NCI-H510A treated with DMSO at 0.1 percent for 48 hours (cell line): ENCODE results near the gene RNF25.

Source experiments
- DNase-seq: peaks from one replicate; lab custom pipeline; 2025; lab: John Stamatoyannopoulos, UW

The RNF25 gene

GRCh38 chr2:218671654-218672566 lies at the start of gene RNF25, which contains the start of gene STK36:
TSS of gene RNF25 (minus strand) at chr2:218672002. CDS start at chr2:218671970, 32 bp downstream.
TSS of gene STK36 (plus strand) at chr2:218672086. CDS start at chr2:218672830, 744 bp downstream.
- peak; percentile 90 for DNase-seq

DNA sequence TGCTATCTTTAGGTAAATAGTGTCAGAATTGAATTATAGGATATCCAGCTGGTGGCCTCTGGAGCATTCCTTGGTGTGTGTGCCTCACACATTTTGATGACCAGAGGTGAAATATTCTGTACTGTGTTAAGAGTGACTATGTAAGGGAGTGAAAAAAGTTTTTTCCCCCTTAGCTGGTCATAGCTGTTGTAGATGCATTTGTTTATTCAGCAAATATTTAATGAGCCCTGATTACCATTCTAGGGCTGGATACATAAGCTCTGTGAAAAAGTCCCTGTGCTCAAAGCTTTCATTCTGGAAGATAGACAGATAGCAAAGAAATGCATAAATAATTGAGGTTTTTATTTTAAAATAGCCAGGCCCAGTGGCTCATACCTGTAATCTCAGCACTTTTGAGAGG lies 49.7 kb upstream of the RNF25 start:
- no peak for DNase-seq

GRCh38 chr2:218720048-218721041 lies 48.5 kb upstream of the RNF25 start:
- no peak for DNase-seq

DNA sequence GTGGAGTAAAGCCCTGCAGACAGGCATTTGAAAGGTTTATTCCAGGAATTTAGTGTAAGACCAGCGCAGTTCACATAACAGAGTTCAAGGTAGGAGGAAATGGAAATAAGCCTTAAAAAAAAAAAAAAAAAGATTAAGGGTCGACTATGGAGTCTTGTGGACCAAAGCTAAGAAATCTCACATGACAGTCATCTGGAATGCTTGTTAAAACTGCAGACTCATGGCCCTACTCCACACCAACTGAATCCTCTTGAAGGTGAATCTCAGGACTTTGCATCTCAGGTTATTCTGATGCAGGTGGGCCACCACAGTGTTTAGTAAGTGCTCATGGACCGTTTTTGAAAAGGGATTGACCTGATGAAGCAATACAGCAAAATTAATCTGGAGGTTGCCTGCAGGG lies 47.7 kb upstream of the RNF25 start:
- DNase-seq, result no peak

DNA sequence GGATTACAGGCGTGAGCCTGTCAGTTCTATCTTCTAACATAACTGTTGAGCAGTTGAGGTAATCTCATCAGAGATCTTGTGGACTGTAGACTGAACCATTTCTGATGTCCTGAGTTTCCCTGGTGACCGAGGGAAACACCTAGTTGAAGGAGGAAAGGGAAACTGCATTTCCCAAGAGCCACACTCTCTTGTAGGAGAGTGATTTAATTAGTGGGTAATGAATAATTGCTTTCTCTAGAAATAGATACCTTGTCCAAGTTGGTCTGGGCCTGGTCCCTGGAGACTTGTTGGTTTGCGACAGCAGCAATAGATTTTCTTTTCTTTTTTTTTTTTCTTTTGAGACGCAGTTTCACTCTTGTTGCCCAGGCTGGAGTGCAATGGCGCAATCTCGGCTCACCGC lies 46.3 kb upstream of the RNF25 start:
- DNase-seq, result no peak

GRCh38 chr2:218717262-218717661 lies 45.5 kb upstream of the RNF25 start:
- no peak for DNase-seq

- DNase-seq, result no peak
These were observed 44.3 kb upstream of the RNF25 start for GRCh38 chr2:218716070-218716469.

DNA sequence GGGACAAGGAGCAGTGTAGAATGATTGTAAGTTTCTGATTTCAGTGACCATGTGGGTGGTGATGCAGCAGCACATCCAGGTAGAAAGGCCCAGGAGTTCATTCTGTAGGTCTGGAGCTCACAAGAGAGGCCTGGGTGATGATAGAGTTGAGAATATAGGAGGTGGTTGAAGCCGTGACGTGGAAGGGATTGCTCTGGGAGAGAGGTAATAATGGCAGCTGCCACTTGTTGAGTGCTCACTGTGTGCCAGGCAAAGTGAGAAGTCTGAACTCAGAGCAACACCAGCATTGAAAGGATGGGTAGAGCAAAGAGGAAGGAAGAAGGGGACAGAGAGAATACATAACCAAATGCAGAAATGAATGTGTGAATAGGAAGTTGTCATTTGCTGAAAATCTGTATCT lies 42.1 kb upstream of the RNF25 start:
- no peak for DNase-seq

- DNase-seq, result peak; percentile 19
These were observed 39.7 kb upstream of the RNF25 start for GRCh38 chr2:218711550-218711929.

DNA sequence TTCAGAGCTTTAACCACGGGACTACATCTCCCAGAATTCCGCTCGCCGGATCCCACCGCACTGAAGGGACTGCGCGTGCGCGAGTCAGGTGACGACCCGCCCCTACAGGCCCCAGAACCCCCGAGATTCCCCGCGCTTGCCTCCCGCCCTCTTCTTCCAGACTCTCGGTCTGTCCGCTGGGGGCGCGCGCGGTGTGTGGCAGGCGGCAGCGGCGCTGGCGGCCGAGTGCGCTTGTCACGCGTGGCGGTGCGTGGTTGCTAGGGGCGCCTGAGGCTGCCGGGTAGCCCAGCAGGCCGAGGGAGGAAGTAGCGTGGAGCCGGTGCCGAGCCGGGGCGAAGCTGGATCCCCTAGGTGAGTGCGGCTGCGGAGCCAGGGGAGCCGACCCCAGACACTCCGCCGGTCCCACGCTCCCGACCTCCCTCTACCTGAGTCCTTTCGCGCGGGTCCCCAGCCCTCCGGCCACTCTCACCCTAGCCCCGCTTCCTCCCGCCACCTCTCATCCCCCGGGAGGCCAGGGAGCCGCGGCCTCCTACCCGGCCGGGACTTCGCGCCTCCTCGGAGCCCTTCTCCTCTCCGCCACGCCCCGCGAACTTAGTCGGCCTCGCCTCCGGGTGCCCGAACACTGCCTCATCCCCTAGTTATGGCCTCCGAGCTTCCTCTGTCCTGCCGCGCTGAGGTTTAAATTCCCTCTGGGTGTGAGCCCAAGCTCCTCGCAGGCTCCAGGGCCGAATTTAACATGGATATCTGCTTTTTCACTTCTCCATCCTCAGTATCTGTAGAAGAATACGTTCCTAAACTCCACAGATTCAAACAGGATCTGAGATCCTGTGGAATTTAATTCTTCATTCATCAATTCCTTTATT lies 39.1 kb upstream of the RNF25 start, which contains the start of gene TTLL4:
Gene TTLL4, plus strand, starts transcription at position 149 of the 863 bp plus-strand sequence. CDS start 26,842 bp downstream, outside the sequence.
- DNase-seq, result peak; percentile 93

DNA sequence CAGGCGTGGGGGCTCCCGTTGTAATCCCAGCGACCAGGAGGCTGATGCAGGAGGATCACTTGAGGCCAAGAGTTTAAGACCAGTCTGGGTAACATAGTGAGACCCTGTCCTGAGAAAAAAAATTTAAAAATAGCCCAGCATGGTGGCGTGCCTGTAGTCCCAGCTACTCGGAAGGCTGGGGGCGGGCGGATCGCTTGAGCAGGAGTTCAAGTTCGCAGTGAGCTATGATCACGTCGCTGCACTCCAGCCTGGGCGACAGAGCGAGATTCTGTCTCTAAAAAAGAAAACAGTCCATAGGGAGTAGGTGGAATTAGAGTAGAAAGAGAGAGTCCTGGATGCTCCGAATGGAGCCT lies 38.5 kb upstream of the RNF25 start:
- no peak for DNase-seq

DNA sequence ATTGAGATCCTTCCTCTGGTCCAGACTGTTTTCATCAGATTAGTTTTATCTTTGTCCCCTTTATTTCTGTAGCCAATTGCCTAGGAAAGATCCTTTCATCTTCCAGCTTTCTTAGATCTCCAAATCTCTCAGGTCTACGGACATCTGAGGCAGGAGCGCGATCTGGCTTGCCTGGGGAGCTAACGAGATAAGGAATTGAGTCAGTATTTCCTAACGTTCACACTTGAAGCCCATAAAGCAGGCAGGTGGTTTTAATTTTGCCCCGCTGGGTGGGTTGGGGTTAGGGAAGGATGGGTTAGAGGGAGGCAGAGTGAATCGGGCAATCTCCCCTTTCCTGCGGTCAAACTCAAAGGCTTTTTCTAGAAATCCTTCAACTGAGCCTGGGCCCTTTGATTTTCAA lies 38.1 kb upstream of the RNF25 start:
- DNase-seq, result no peak

DNA sequence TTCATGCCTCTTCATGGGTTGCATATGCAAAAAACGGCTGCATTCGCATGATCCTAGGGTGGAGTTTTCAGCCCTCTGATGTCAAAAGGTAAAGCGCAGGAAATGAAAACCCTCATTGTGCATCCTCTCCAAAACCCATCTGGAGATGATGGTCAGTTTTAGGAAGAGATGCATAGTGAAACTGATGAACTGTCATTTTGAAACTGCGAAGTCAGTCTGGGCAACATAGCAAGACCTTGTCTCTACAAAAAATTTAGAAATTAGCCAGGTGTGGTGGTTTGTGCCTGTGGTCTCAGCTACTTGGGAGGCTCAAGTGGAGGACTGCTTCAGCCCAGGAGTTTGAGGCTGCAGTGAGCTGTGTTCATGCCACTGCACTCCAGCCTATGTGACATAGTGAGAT lies 36.3 kb upstream of the RNF25 start:
- no peak for DNase-seq

DNA sequence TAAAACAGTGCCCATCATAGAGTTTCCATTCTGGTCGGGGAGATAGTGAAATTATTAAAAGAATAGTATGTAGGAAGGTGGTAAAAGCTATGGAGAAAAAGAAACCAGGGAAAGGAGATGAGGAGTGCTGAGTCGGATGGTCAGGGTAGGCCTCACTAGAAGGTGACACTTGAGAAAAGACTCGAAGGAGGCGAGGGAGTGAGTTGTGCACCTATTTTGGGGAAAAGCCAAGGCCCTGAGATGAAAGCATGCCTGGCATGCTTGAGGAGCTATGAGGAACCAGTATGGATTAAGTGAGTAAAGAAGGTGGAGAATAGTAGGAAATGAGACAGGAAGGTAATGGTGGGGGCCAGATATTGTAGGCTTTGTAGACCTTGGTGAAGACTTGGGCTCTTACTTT lies 31.5 kb upstream of the RNF25 start:
- no peak for DNase-seq

- DNase-seq, result no peak
These were observed 30.0 kb upstream of the RNF25 start for GRCh38 chr2:218701806-218702205.

DNA sequence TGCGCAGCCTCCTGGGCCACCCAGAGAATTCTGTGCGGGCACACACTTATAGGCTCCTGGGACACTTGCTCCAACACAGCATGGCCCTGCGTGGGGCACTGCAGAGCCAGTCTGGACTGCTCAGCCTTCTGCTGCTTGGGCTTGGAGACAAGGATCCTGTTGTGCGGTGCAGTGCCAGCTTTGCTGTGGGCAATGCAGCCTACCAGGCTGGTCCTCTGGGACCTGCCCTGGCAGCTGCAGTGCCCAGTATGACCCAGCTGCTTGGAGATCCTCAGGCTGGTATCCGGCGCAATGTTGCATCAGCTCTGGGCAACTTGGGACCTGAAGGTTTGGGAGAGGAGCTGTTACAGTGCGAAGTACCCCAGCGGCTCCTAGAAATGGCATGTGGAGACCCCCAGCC lies 27.1 kb upstream of the RNF25 start:
- DNase-seq, result no peak

DNA sequence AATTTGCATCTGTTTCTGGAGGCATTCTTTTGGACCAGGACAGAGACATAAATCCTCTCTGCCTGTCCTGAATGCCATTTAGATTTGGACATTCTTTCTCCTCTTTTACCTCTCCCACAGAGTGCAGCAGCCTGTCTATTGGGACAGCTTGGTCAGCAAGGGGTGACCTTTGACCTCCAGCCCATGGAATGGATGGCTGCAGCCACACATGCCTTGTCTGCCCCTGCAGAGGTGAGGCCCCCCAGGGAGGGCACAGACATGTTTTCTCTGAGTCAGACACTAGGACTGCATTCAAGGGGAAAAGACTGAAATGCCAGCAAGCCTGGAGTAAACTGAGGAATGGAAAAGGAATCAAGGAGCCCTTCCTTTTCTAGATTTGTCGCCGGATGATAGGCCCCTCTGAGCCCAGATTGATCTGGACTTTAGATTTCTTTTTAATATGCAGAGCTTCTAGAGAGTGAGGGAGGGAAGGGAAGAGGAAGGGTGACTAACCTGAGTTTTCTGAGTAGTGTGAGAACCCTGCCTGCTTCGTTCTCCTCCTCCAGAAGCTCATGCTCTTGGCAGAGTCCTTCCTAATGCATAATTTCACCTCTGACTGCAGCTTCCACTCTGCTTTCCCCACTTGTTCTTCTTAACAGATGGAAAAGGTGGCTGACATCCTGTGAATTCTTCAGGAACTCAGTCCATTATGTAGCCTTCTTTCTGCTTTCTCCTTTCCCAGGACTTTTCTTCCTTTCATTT lies 22.8 kb upstream of the RNF25 start:
- DNase-seq, result no peak

GRCh38 chr2:218691234-218691633 lies 19.4 kb upstream of the RNF25 start:
- no peak for DNase-seq

DNA sequence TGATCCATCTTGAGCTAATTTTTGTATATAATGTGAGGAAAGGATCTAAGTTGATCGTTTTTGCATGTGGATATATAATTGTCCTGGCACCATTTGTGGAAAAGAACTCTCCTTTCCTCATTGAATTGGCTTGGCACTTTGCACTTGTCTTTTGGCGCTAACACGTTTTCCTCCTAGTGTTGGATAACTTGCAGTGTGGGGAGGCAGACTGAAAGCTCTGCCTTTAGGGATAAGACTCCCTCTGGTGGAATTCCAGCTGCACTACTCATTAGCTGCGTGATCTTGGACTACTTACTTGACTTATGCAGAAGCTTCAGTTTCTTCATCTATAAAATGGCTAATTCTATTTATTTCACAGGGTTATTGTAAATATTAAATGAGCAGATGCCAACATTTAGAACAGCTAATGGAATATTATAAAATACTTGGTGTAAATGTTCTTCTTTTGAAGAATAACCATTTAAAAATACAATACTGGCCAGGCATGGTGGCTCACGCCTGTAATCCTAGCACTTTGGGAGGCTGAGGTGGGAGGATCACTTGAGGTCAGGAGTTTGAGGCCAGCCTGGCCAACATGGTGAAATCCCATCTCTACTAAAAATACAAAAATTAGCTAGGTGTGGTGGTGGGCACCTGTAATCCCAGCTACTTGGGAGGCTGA lies 15.7 kb upstream of the RNF25 start:
- peak; percentile 80 for DNase-seq

GRCh38 chr2:218680061-218680460 lies 8.3 kb upstream of the RNF25 start:
- DNase-seq, result no peak
